ENCODE measurements around the gene CMTM4. TPM values are rescaled to one million over a fixed set of nuclear protein-coding genes. Genes with fewer than 3 reads are reported as not detected.
A peak's percentile ranks its signal among the peaks of the same experiment; 100 is the strongest.

The CMTM4 gene
- polyA plus RNA-seq, 4 donors = 21.1 to 54.3 (median 43.0) TPM

- FAIRE-seq = no peak
Observed at GRCh38 chr16:66592241-66592640, 104.3 kb downstream of the CMTM4 start.

GRCh38 chr16:66591018-66591417 lies 105.5 kb downstream of the CMTM4 start:
- FAIRE-seq = no peak

More at GRCh38 chr16:66592241-66592640, 104.3 kb downstream of the CMTM4 start:
- no peak for DNase-seq
- no peaks in the 10 kb centered on the region for H3K4me1 ChIP-seq (ENCODE audit: control insufficient read depth in 3 of 3, insufficient read depth in 2 of 3, low read depth in 1 of 3, low read length in 2 of 3)
- peaks cover 0 to 2% (median 0%) of the 10 kb centered on the region in 3 donors for H3K36me3 ChIP-seq (ENCODE audit: control insufficient read depth in 3 of 3, insufficient read depth in 2 of 3, low read depth in 1 of 3, low read length in 3 of 3)
- no peak overlapping the region for H3K4me3 ChIP-seq (ENCODE audit: low read depth in 1 of 3, low read length in 3 of 3)
- no peaks in the 10 kb centered on the region for H3K27me3 ChIP-seq (ENCODE audit: control insufficient read depth in 3 of 3, insufficient read depth in 3 of 3, low read length in 3 of 3)
- no peak overlapping the region for H3K27ac ChIP-seq (ENCODE audit: low read depth in 1 of 3, low read length in 2 of 3)
- 88 to 93% (median 92%) methylated on average over 3 of the region's 3 CpGs for WGBS, 3 donors
- H3K9me3 ChIP-seq (ENCODE audit: control insufficient read depth in 2 of 2, insufficient read depth in 1 of 2, low read depth in 1 of 2, low read length in 1 of 2) = no peaks in the 10 kb centered on the region

DNA sequence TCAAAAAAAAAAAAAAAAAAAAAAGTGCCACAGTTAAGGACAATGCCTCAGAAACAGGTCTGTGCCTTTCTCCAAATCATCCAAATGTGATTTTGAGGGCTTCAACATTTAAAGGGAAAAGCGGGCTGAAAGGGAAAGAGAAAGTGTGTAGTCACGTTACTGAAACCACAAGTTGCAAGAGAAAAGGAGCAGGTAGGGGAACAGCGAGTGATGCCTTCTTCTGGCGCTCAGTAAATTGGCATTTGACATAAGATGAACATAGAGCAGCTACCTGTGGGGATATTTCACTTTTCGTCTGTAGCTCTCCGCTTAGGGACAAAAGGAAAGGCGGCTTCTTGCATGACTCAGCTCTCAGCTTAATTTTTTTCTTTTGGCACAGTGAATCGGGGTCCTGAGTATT lies 106.2 kb downstream of the CMTM4 start:
- DNase-seq (no peak), FAIRE-seq (no peak)
- H3K36me3 ChIP-seq (ENCODE audit: control insufficient read depth in 3 of 3, insufficient read depth in 2 of 3, low read depth in 1 of 3, low read length in 3 of 3) = peaks cover 0 to 2% (median 0%) of the 10 kb centered on the region in 3 donors
- H3K27ac ChIP-seq (ENCODE audit: low read depth in 1 of 3, low read length in 2 of 3) = no peak overlapping the region
- no peaks in the 10 kb centered on the region for H3K27me3 ChIP-seq (ENCODE audit: control insufficient read depth in 3 of 3, insufficient read depth in 3 of 3, low read length in 3 of 3)
- no peak overlapping the region for H3K4me3 ChIP-seq (ENCODE audit: low read depth in 1 of 3, low read length in 3 of 3)
- WGBS, 3 donors = 60 to 86% (median 73%) methylated on average over 8 of the region's 8 CpGs
- no peaks in the 10 kb centered on the region for H3K4me1 ChIP-seq (ENCODE audit: control insufficient read depth in 3 of 3, insufficient read depth in 2 of 3, low read depth in 1 of 3, low read length in 2 of 3)
- no peaks in the 10 kb centered on the region for H3K9me3 ChIP-seq (ENCODE audit: control insufficient read depth in 2 of 2, insufficient read depth in 1 of 2, low read depth in 1 of 2, low read length in 1 of 2)

More at GRCh38 chr16:66591018-66591417, 105.5 kb downstream of the CMTM4 start:
- no peaks in the 10 kb centered on the region for H3K27me3 ChIP-seq (ENCODE audit: control insufficient read depth in 3 of 3, insufficient read depth in 3 of 3, low read length in 3 of 3)
- H3K4me3 ChIP-seq (ENCODE audit: low read depth in 1 of 3, low read length in 3 of 3) = no peak overlapping the region
- no peaks in the 10 kb centered on the region for H3K9me3 ChIP-seq (ENCODE audit: control insufficient read depth in 2 of 2, insufficient read depth in 1 of 2, low read depth in 1 of 2, low read length in 1 of 2)
- H3K36me3 ChIP-seq (ENCODE audit: control insufficient read depth in 3 of 3, insufficient read depth in 2 of 3, low read depth in 1 of 3, low read length in 3 of 3) = peaks cover 0 to 2% (median 0%) of the 10 kb centered on the region in 3 donors
- H3K27ac ChIP-seq (ENCODE audit: low read depth in 1 of 3, low read length in 2 of 3) = no peak overlapping the region
- no peaks in the 10 kb centered on the region for H3K4me1 ChIP-seq (ENCODE audit: control insufficient read depth in 3 of 3, insufficient read depth in 2 of 3, low read depth in 1 of 3, low read length in 2 of 3)
- no peak for DNase-seq
- 90 to 97% (median 93%) methylated on average over 4 of the region's 4 CpGs for WGBS, 3 donors

GRCh38 chr16:66588981-66589713 lies 107.4 kb downstream of the CMTM4 start:
- Histone ChIP-seq H3K27me3 (ENCODE audit: control insufficient read depth in 3 of 3, insufficient read depth in 3 of 3, low read length in 3 of 3) (no peaks in the 10 kb centered on the region), H3K4me1 (ENCODE audit: control insufficient read depth in 3 of 3, insufficient read depth in 2 of 3, low read depth in 1 of 3, low read length in 2 of 3) (no peaks in the 10 kb centered on the region), H3K4me3 (ENCODE audit: low read depth in 1 of 3, low read length in 3 of 3) (no peak overlapping the region), H3K9me3 (ENCODE audit: control insufficient read depth in 2 of 2, insufficient read depth in 1 of 2, low read depth in 1 of 2, low read length in 1 of 2) (no peaks in the 10 kb centered on the region), H3K36me3 (ENCODE audit: control insufficient read depth in 3 of 3, insufficient read depth in 2 of 3, low read depth in 1 of 3, low read length in 3 of 3) (peaks cover 0 to 2% (median 0%) of the 10 kb centered on the region in 3 donors), H3K27ac (ENCODE audit: low read depth in 1 of 3, low read length in 2 of 3) (no peak overlapping the region)
- FAIRE-seq = no peak
- 91 to 94% (median 93%) methylated on average over 8 of the region's 8 CpGs for WGBS, 3 donors
- peak; percentile 54 to 55 for DNase-seq

GRCh38 chr16:66587881-66588600 lies 108.5 kb downstream of the CMTM4 start:
- H3K36me3 ChIP-seq (ENCODE audit: control insufficient read depth in 3 of 3, insufficient read depth in 2 of 3, low read depth in 1 of 3, low read length in 3 of 3) = peaks cover 0 to 2% (median 0%) of the 10 kb centered on the region in 3 donors
- no peaks in the 10 kb centered on the region for H3K4me1 ChIP-seq (ENCODE audit: control insufficient read depth in 3 of 3, insufficient read depth in 2 of 3, low read depth in 1 of 3, low read length in 2 of 3)
- FAIRE-seq (no peak), DNase-seq (no peak)
- no peaks in the 10 kb centered on the region for H3K27me3 ChIP-seq (ENCODE audit: control insufficient read depth in 3 of 3, insufficient read depth in 3 of 3, low read length in 3 of 3)
- H3K9me3 ChIP-seq (ENCODE audit: control insufficient read depth in 2 of 2, insufficient read depth in 1 of 2, low read depth in 1 of 2, low read length in 1 of 2) = no peaks in the 10 kb centered on the region
- H3K4me3 ChIP-seq (ENCODE audit: low read depth in 1 of 3, low read length in 3 of 3) = no peak overlapping the region
- WGBS, 3 donors = 74 to 84% (median 84%) methylated on average over 7 of the region's 7 CpGs
- H3K27ac ChIP-seq (ENCODE audit: low read depth in 1 of 3, low read length in 2 of 3) = no peak overlapping the region

- 70 to 88% (median 85%) methylated on average over 10 of the region's 10 CpGs for WGBS, 3 donors
- no peaks in the 10 kb centered on the region for H3K27me3 ChIP-seq (ENCODE audit: control insufficient read depth in 3 of 3, insufficient read depth in 3 of 3, low read length in 3 of 3)
- no peak overlapping the region for H3K4me3 ChIP-seq (ENCODE audit: low read depth in 1 of 3, low read length in 3 of 3)
- H3K36me3 ChIP-seq (ENCODE audit: control insufficient read depth in 3 of 3, insufficient read depth in 2 of 3, low read depth in 1 of 3, low read length in 3 of 3) = peaks cover 0 to 2% (median 0%) of the 10 kb centered on the region in 3 donors
- FAIRE-seq (no peak), DNase-seq (no peak)
- H3K27ac ChIP-seq (ENCODE audit: low read depth in 1 of 3, low read length in 2 of 3) = no peak overlapping the region
- H3K4me1 ChIP-seq (ENCODE audit: control insufficient read depth in 3 of 3, insufficient read depth in 2 of 3, low read depth in 1 of 3, low read length in 2 of 3) = peaks cover 0 to 9% (median 4%) of the 10 kb centered on the region in 3 donors
- H3K9me3 ChIP-seq (ENCODE audit: control insufficient read depth in 2 of 2, insufficient read depth in 1 of 2, low read depth in 1 of 2, low read length in 1 of 2) = peaks cover 0 to 3% of the 10 kb centered on the region in 2 donors
Observed at GRCh38 chr16:66585481-66586239, 110.9 kb downstream of the CMTM4 start.

GRCh38 chr16:66581246-66581952 lies 115.1 kb downstream of the CMTM4 start:
- H3K4me3 ChIP-seq (ENCODE audit: low read depth in 1 of 3, low read length in 3 of 3) = no peak overlapping the region
- peak; percentile 27 to 50 for DNase-seq
- H3K9me3 ChIP-seq (ENCODE audit: control insufficient read depth in 2 of 2, insufficient read depth in 1 of 2, low read depth in 1 of 2, low read length in 1 of 2) = peaks cover 0 to 3% of the 10 kb centered on the region in 2 donors
- WGBS, 3 donors = 70 to 79% (median 76%) methylated on average over 3 of the region's 3 CpGs
- peaks cover 0 to 17% (median 6%) of the 10 kb centered on the region in 3 donors for H3K4me1 ChIP-seq (ENCODE audit: control insufficient read depth in 3 of 3, insufficient read depth in 2 of 3, low read depth in 1 of 3, low read length in 2 of 3)
- H3K36me3 ChIP-seq (ENCODE audit: control insufficient read depth in 3 of 3, insufficient read depth in 2 of 3, low read depth in 1 of 3, low read length in 3 of 3) = no peaks in the 10 kb centered on the region
- peaks cover 0 to 20% (median 2%) of the 10 kb centered on the region in 3 donors for H3K27me3 ChIP-seq (ENCODE audit: control insufficient read depth in 3 of 3, insufficient read depth in 3 of 3, low read length in 3 of 3)
- FAIRE-seq = no peak
- H3K27ac ChIP-seq (ENCODE audit: low read depth in 1 of 3, low read length in 2 of 3) = peak overlapping the region in 1 of 3 donors; percentile 67
